MM.1S (cell line): ENCODE results near the gene SOX10.

ENCODE experiments used
- DNase-seq: peaks from one replicate; pipeline ENCODE4 v3.0.0-alpha.2; 2015
- H2AFZ ChIP-seq: fragments of 300-600 bp; sonication (generic); 2 replicates; pipeline ENCODE4 v1.6.0; 2016; ENCODE audit warnings: antibody characterized with exemption, low read length
- H3F3A ChIP-seq: fragments of 300-600 bp; sonication (generic); 2 replicates; pipeline ENCODE4 v1.6.1; 2016; ENCODE audit warnings: mild to moderate bottlenecking, antibody characterized with exemption, low read length, moderate library complexity, mixed read lengths; ENCODE audit not compliant: insufficient read depth
- H3K27ac ChIP-seq: fragments of 300-600 bp; sonication (generic); 2 replicates; pipeline ENCODE4 v1.5.1; 2016; ENCODE audit warnings: mild to moderate bottlenecking, low read length
- H3K27me3 ChIP-seq: fragments of 300-600 bp; sonication (generic); replicated peaks from 2 replicates; pipeline ENCODE4 v1.6.0; 2016; ENCODE audit warnings: low read length; ENCODE audit not compliant: insufficient read depth
- H3K36me3 ChIP-seq: fragments of 300-600 bp; sonication (generic); replicated peaks from 2 replicates; pipeline ENCODE4 v1.6.1; 2016; ENCODE audit warnings: mild to moderate bottlenecking, low read length, mixed read lengths; ENCODE audit not compliant: insufficient read depth
- H3K4me1 ChIP-seq: fragments of 300-600 bp; sonication (generic); 2 replicates; pipeline ENCODE4 v1.6.1; 2016; ENCODE audit warnings: low read length, mixed read lengths
- H3K4me2 ChIP-seq: fragments of 300-600 bp; sonication (generic); 2 replicates; pipeline ENCODE4 v1.6.0; 2016; ENCODE audit warnings: low read depth, low read length
- H3K4me3 ChIP-seq: fragments of 300-600 bp; sonication (generic); 2 replicates; pipeline ENCODE4 v1.5.1; 2016; ENCODE audit warnings: low read length, mixed read lengths
- H3K79me2 ChIP-seq: fragments of 300-600 bp; sonication (generic); 2 replicates; pipeline ENCODE4 v1.6.1; 2016; ENCODE audit warnings: mixed run types, low read length, mixed read lengths
- H3K9ac ChIP-seq: fragments of 300-600 bp; sonication (generic); 2 replicates; pipeline ENCODE4 v1.6.1; 2016; ENCODE audit warnings: low read length, mixed read lengths
- H3K9me2 ChIP-seq: fragments of 300-600 bp; sonication (generic); replicated peaks from 2 replicates; pipeline ENCODE4 v1.6.1; 2016; ENCODE audit warnings: mild to moderate bottlenecking, low read length, mixed read lengths; ENCODE audit not compliant: insufficient read depth
- H3K9me3 ChIP-seq: fragments of 300-600 bp; sonication (generic); replicated peaks from 2 replicates; pipeline ENCODE4 v1.6.1; 2016; ENCODE audit warnings: mild to moderate bottlenecking, low read length, mixed read lengths; ENCODE audit not compliant: insufficient read depth
- H4K20me1 ChIP-seq: fragments of 300-600 bp; sonication (generic); 2 replicates; pipeline ENCODE4 v1.6.1; 2016; ENCODE audit warnings: mild to moderate bottlenecking, low read length, moderate library complexity, mixed read lengths; ENCODE audit not compliant: insufficient read depth
- EZH2 ChIP-seq: fragments of 300-600 bp; sonication (generic); optimal IDR thresholded peaks from 2 replicates; pipeline ENCODE3; 2017; ENCODE audit warnings: low read depth, mild to moderate bottlenecking, antibody characterized with exemption, low read length, mixed read lengths
- EZH2phosphoT487 ChIP-seq: fragments of 300-600 bp; sonication (generic); IDR thresholded peaks from 2 replicates; pipeline ENCODE4 v1.6.1; 2018; ENCODE audit warnings: antibody characterized with exemption, low read length
- TF ChIP-seq, protein P1 (sequence below): fragments of 300-600 bp; sonication (generic); IDR thresholded peaks from 2 replicates; pipeline ENCODE4 v1.5.1; 2016; ENCODE audit warnings: antibody characterized with exemption, low read length, mixed read lengths

SOX10 gene

GRCh38 chr22:37926358-37926757, 58.0 kb downstream of the SOX10 start:
- Histone ChIP-seq H3K4me2 (no peak overlapping the region), H3K4me3 (no peak overlapping the region), H3F3A (no peaks in the 10 kb centered on the region), H3K79me2 (no peaks in the 10 kb centered on the region), H3K27ac (no peak overlapping the region), H3K9me2 (no peaks in the 10 kb centered on the region), H2AFZ (no peak overlapping the region), H3K36me3 (no peaks in the 10 kb centered on the region), H3K4me1 (no peaks in the 10 kb centered on the region), H4K20me1 (no peaks in the 10 kb centered on the region), H3K9me3 (no peaks in the 10 kb centered on the region), H3K27me3 (no peaks in the 10 kb centered on the region), H3K9ac (no peak overlapping the region)
- no peak for DNase-seq
- TF ChIP-seq EZH2phosphoT487: no peak
- TF ChIP-seq EZH2: no peak
- TF ChIP-seq, protein P1, sequence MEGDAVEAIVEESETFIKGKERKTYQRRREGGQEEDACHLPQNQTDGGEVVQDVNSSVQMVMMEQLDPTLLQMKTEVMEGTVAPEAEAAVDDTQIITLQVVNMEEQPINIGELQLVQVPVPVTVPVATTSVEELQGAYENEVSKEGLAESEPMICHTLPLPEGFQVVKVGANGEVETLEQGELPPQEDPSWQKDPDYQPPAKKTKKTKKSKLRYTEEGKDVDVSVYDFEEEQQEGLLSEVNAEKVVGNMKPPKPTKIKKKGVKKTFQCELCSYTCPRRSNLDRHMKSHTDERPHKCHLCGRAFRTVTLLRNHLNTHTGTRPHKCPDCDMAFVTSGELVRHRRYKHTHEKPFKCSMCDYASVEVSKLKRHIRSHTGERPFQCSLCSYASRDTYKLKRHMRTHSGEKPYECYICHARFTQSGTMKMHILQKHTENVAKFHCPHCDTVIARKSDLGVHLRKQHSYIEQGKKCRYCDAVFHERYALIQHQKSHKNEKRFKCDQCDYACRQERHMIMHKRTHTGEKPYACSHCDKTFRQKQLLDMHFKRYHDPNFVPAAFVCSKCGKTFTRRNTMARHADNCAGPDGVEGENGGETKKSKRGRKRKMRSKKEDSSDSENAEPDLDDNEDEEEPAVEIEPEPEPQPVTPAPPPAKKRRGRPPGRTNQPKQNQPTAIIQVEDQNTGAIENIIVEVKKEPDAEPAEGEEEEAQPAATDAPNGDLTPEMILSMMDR: no peak

GRCh38 chr22:37925767-37926166, 58.6 kb downstream of the SOX10 start:
- Histone ChIP-seq H3K4me1 (no peaks in the 10 kb centered on the region), H3F3A (no peaks in the 10 kb centered on the region), H3K9ac (no peak overlapping the region), H3K9me3 (no peaks in the 10 kb centered on the region), H3K27ac (no peak overlapping the region), H3K36me3 (no peaks in the 10 kb centered on the region), H4K20me1 (no peaks in the 10 kb centered on the region), H3K79me2 (no peaks in the 10 kb centered on the region), H3K9me2 (no peaks in the 10 kb centered on the region), H3K27me3 (no peaks in the 10 kb centered on the region), H3K4me2 (no peak overlapping the region), H2AFZ (no peak overlapping the region), H3K4me3 (no peak overlapping the region)
- DNase-seq: no peak
- TF ChIP-seq EZH2phosphoT487: no peak
- TF ChIP-seq, protein P1: no peak
- TF ChIP-seq EZH2: no peak

- H3K79me2 ChIP-seq: no peaks in the 10 kb centered on the region
- no peaks in the 10 kb centered on the region for H3K9me3 ChIP-seq
- no peaks in the 10 kb centered on the region for H3F3A ChIP-seq
- no peak overlapping the region for H3K27ac ChIP-seq
- no peaks in the 10 kb centered on the region for H3K4me1 ChIP-seq
- no peak for DNase-seq
- no peak overlapping the region for H3K9ac ChIP-seq
- H2AFZ ChIP-seq: no peak overlapping the region
- H3K9me2 ChIP-seq: no peaks in the 10 kb centered on the region
- no peak overlapping the region for H3K4me2 ChIP-seq
- no peak overlapping the region for H3K4me3 ChIP-seq
- no peaks in the 10 kb centered on the region for H3K27me3 ChIP-seq
- no peaks in the 10 kb centered on the region for H3K36me3 ChIP-seq
- no peak for TF ChIP-seq EZH2phosphoT487
- TF ChIP-seq, protein P1: no peak
- TF ChIP-seq EZH2: no peak
- H4K20me1 ChIP-seq: no peaks in the 10 kb centered on the region
Observed at GRCh38 chr22:37925330-37925729, 59.0 kb downstream of the SOX10 start.
